OCI-LY1 (cell line): ENCODE measurements around the gene FAM120C.

Source experiments
- CTCF ChIP-seq: fragments of 200-600 bp; sonication (generic), shearing (Covaris generic); IDR thresholded peaks from 2 replicates; pipeline ENCODE4 v1.5.1; 2017; ENCODE audit warnings: mild to moderate bottlenecking, antibody characterized with exemption, low read length, moderate library complexity, mixed read lengths
- EZH2 ChIP-seq: fragments of 200-600 bp; sonication (generic), shearing (Covaris generic); IDR thresholded peaks from 2 replicates; pipeline ENCODE4 v1.8.0; 2017; ENCODE audit warnings: borderline replicate concordance, mixed run types, mild to moderate bottlenecking, antibody characterized with exemption, low read length, moderate library complexity, mixed read lengths

GRCh38 chrX:54166915-54167314, 16.1 kb downstream of the FAM120C start:
- TF ChIP-seq CTCF (no peak), EZH2 (no peak)
